GM18511 (cell line): Measurements from ENCODE around the gene PLBD2.

ENCODE experiments used
- ATAC-seq: cut with Tn5 transposase; IDR thresholded peaks from one replicate; pipeline ENCODE4 v1.9.1; 2021; ENCODE audit warnings: mild to moderate bottlenecking, moderate library complexity; ENCODE audit not compliant: unreplicated experiment

Gene PLBD2

DNA sequence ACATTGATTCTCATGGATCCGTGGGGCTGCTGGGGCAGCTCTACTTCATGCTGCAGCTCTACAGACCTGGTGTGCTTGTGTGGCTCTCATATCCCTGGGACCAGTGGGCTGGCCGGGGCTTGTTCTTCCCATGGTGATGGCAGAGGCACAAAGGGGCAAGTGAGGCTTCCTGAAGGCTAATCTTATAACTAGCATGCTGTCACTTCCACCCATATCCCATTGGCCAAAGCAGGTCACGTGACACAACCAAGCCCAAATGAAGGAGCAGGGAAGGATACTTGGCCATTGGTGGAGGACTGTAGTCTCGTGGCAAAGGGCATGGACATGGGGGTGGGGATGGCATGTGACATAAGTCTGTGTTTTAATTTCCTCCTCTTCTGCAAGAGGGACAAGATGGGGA, 9.9 kb downstream of the PLBD2 start:
- ATAC-seq: no peak

GRCh38 chr12:113369391-113369985, 11.1 kb downstream of the PLBD2 start:
- ATAC-seq: no peak

DNA sequence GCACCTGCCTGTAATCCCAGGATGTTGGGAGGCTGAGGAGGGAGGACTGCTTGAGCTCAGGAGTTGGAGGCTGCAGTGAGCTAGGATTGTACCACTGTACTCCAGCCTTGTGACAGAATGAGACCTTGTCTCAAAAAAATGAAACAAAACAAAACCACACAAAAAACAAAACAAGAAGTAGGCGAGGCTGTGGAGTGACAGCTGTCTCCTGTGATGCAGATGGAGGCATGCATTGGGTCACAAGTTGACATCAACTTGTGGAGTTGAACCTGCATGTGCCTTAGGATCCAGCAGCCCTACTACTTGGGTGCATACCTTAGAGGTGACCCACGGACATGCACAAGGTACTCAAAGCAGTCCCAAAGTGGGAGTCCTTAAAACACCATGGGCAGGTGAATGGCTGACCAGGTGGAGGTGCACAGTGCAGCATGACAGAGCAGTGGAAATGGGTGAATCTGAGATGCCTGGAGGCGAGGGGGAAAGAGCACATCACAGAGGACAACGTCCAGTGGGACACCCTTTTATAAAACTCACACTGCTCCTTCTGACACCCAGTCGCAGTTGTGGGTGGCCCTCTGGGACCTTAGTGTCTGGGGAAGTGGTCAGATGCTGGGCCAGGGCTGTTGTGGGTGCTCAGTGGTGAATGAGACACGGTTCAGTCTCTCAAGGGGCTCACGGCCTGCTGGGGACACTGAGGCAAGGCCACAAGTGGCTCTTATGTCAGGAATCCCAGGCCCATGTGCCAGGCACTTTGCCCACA, 12.7 kb downstream of the PLBD2 start:
- no peak for ATAC-seq

DNA sequence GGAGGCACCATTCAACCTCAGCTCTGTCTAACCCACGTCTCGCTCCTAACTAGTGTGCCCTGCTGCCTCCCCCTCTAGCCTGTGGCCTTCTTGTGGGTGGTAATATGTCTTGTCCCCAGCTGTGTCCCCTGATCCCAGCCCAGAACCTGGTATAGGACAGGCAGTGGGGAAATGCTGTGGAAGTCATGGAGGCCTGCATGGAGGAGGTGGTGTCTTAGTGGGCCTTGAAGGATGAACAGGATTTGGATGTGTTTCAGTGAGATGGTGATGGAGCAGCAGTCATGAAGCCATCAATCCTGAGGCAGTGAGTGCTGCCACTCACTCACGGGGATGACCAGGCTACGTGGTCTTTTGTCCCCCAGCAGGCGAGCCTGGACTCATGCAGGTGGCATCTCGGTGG, 13.4 kb downstream of the PLBD2 start:
- no peak for ATAC-seq

DNA sequence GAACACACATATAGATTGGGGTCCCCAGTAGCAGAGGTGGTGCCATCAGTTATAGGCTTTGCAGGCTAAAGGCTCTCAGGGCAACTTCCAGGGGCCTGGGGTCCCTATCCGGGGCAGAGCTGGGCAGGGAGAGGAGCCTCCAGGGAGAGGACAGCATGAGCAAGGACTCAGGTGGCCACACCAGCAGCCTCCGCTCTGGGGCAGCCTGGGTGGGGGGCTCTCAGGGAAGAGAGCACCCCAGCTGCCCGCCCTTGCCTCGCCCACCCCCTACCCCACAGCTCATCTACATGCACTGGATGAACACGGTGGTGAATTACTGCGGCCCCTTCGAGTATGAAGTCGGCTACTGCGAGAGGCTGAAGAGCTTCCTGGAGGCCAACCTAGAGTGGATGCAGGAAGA, 14.0 kb downstream of the PLBD2 start:
- no peak for ATAC-seq

GRCh38 chr12:113373440-113373839, 15.1 kb downstream of the PLBD2 start:
- no peak for ATAC-seq

DNA sequence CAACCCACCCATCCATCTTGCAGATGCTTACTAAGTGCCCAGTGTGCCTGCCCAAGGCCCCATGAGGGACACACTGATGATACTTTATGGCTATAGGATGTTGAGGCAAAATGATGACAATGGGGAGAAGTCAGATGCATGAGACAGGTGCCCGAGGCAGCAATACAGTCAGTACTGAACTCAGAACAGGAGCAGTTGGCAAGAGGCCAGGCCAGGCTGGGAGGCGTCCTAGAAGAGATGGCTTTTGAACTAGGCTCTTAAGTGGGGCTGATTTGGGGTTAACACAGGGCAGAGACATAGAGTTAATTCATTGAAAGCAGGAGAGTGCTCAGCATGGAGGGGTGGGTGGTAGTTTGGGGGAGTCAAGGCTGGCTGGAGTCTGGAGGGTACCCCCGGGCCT, 15.6 kb downstream of the PLBD2 start:
- ATAC-seq: no peak

DNA sequence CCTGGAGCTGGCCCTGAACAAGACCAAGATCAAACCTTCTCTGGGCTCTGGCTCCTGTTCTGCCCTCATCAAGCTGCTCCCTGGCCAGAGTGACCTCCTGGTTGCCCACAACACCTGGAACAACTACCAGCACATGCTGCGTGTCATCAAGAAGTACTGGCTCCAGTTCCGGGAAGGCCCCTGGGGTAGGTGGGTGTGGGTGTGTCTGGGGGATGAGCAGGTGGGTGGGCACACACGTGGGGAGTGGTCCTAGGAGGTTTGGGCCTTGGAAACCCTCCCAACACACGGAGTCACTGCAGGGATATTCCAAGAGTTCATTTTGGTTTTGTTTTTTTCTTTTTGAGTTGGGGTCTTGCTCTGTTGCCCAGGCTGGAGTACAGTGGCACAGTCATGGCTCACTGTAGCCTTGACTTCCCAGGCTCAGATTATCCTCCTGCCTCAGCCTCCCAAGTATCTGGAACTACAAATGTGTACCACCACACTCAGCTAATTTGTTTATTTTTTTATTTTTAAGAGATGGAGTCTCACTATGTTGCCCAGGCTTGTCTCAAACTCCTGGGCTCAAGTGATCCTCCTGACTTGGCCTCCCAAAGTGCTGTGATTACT, 16.5 kb downstream of the PLBD2 start:
- ATAC-seq: no peak

- ATAC-seq: no peak
Observed at GRCh38 chr12:113378291-113378690, 19.9 kb downstream of the PLBD2 start.

GRCh38 chr12:113381220-113381619, 22.8 kb downstream of the PLBD2 start:
- ATAC-seq: no peak

GRCh38 chr12:113382206-113382605, 23.8 kb downstream of the PLBD2 start:
- ATAC-seq: no peak

DNA sequence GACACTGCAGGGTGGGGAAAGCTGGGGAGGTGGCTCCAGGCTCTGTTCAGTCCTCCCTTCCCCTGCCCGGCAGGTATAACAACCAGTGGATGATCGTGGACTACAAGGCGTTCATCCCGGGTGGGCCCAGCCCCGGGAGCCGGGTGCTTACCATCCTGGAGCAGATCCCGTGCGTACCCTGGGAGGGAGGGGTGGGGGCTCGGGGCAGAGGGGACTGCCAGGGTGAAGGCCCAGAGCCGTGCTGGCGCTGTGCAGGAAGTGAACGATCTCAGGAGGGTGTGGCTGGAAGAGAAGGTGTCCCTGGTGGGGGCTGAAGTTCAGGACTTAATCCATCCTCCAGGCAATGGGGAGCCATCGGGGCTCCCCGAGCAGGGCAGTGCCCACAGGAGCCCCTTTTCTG, 26.4 kb downstream of the PLBD2 start:
- no peak for ATAC-seq

GRCh38 chr12:113385282-113385882, 27.0 kb downstream of the PLBD2 start:
- ATAC-seq: no peak

DNA sequence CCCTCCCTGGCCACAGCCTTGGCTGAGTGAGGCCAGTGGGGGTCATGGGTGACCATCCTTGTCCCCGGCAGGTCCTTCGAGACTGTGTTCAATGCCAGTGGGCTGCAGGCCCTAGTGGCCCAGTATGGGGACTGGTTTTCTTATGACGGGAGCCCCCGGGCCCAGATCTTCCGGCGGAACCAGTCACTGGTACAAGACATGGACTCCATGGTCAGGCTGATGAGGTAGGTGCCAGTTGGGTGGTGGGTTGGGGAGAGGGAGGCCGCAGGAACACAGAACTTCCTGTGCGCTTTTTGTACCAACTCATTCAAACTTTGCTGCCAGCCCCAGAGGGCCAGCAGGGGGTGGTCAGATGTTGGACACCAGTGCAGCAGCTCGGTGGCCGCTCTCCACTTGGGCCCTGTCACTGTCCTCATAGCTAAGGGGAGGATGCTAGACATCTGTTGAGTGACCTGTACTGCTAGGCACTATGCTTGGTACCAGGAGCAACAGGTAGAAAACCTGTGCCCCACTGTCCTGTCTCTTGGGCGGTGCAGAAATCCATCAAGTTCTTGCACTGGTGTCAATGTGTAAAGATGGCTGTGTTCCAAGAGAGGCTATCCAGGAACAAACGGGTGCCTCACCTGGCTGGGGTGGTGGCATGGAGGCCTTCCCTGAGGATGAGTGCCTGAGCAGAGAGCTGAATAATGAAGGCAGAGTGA, 28.6 kb downstream of the PLBD2 start:
- ATAC-seq: no peak

- no peak for ATAC-seq
Observed at GRCh38 chr12:113387631-113388030, 29.2 kb downstream of the PLBD2 start.

GRCh38 chr12:113388351-113388750, 30.0 kb downstream of the PLBD2 start:
- ATAC-seq: no peak

DNA sequence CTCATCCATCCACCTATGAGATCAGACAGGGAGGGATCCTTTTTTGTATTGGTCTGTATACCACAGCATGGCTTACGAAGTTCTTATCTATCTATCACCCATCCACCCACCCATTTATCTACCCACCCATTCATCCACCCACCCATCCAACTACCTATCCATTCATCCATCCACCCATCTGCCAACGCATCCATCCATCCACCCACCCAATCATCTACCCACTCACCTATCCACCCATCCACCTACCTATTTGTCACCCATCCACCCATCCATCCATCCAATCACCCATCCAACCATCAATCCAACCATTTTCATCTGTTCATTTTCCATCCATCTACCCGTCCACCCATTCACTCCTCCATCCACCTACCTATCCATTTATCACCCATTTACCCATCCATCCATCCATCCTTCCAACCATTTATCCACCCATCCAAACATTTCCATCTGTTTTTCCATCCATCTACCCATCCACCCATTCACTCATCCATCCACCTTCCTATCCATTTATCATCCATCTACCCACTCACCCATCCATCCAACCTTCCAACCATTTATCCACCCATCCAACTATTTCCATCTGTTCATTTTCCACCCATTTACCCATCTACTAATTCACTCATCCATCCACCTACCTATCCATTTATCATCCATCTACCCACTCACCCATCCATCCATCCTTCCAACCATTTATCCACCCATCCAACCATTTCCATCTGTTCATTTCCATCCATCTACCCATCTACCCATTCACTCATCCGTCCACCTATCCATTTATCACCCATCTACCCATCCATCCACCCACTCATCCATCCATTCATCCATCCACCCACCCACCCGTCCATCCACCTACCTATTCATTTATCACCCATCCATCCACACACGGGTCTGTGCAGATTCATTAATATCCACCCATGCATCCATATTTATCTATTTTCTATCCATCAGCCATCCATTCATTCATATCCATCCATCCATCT, 32.0 kb downstream of the PLBD2 start:
- no peak for ATAC-seq

GRCh38 chr12:113391145-113391544, 32.8 kb downstream of the PLBD2 start:
- no peak for ATAC-seq

DNA sequence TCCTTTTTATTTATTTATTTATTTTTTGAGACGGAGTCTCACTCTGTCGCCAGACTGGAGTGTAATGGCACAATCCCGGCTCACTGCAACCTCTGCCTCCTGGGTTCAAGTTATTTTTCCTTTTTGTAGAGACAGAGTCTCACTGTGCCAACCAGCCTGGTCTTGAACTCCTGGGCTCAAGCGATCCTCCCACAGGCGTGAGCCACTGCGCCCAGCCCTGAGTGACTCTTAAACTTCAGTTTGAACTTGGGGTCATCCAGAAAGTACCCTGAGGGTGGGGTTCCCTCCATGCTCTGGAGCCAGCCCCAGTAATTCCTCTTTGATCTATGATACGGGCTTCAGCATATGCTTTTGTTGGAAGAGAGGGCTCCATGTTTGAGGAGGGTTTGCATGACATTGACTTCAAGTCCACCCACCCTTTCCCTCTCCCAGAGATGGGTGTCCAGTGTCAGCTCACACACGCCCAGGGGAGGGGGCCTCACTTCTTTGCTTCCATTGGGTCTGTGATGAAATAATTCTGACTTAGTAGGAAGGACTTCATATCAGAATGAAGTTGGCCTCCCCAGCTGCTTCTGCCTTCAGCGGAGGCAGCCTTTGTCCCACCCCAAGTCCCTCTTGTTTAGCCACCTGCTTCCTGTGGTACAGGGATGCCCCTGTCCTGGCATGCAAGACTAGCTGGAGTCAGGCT, 33.4 kb downstream of the PLBD2 start:
- ATAC-seq: no peak

- no peak for ATAC-seq
Observed at GRCh38 chr12:113392520-113392919, 34.1 kb downstream of the PLBD2 start.
